KMS-11 (cell line): ENCODE results near the gene CNNM3.
A peak's percentile ranks its signal among the peaks of the same experiment; 100 is the strongest.

Source experiments
- H2AFZ ChIP-seq: fragments of 200-600 bp; sonication (generic); 2 replicates; pipeline ENCODE4 v1.6.1; 2016; ENCODE audit warnings: antibody characterized with exemption, mixed run types, low read depth
- H3K27ac ChIP-seq: fragments of 200-600 bp; sonication (generic); 2 replicates; pipeline ENCODE4 v1.6.1; 2016; ENCODE audit warnings: mild to moderate bottlenecking, mixed run types
- H3K27me3 ChIP-seq: fragments of 200-600 bp; sonication (generic); 2 replicates; pipeline ENCODE4 v1.6.1; 2017; ENCODE audit warnings: mild to moderate bottlenecking, low read depth, mixed run types, moderate library complexity; ENCODE audit not compliant: insufficient read depth
- H3K36me3 ChIP-seq: fragments of 200-600 bp; sonication (generic); 2 replicates; pipeline ENCODE4 v1.6.1; 2017; ENCODE audit warnings: mild to moderate bottlenecking, mixed run types; ENCODE audit not compliant: insufficient read depth
- H3K4me1 ChIP-seq: fragments of 200-600 bp; sonication (generic); 2 replicates; pipeline ENCODE4 v1.6.1; 2016; ENCODE audit warnings: mild to moderate bottlenecking, low read depth, mixed run types; ENCODE audit not compliant: poor library complexity, severe bottlenecking
- H3K4me2 ChIP-seq: fragments of 200-600 bp; sonication (generic); 2 replicates; pipeline ENCODE4 v1.7.0; 2016; ENCODE audit warnings: mild to moderate bottlenecking, mixed run types
- H3K4me3 ChIP-seq: fragments of 200-600 bp; sonication (generic); IDR thresholded peaks from 2 replicates; pipeline ENCODE4 v1.6.1; 2017; ENCODE audit warnings: low read depth, low read length, mixed read lengths; ENCODE audit not compliant: insufficient read depth
- H3K79me2 ChIP-seq: fragments of 200-600 bp; sonication (generic); 2 replicates; pipeline ENCODE4 v1.6.1; 2016; ENCODE audit warnings: low read depth, mixed run types; ENCODE audit not compliant: insufficient read depth
- H3K9ac ChIP-seq: fragments of 200-600 bp; sonication (generic); 2 replicates; pipeline ENCODE4 v1.6.1; 2016; ENCODE audit warnings: mild to moderate bottlenecking, mixed run types
- H4K20me1 ChIP-seq: fragments of 200-600 bp; sonication (generic); 2 replicates; pipeline ENCODE4 v1.6.1; 2016; ENCODE audit warnings: mild to moderate bottlenecking, mixed run types; ENCODE audit not compliant: insufficient read depth
- CTCF ChIP-seq: fragments of 200-600 bp; sonication (generic); conservative IDR thresholded peaks from 2 replicates; pipeline ENCODE4 v1.6.1; 2017; ENCODE audit warnings: low read depth, mild to moderate bottlenecking, antibody characterized with exemption, low read length, moderate library complexity, mixed read lengths

CNNM3 gene

GRCh38 chr2:96857667-96858372, 41.8 kb downstream of the CNNM3 start, which contains the start of gene ANKRD39:
Gene ANKRD39 (minus strand): TSS chr2:96858016. CDS start chr2:96857987, 29 bp downstream.
- peak within 1 kb of the TSS; percentile 99 for H3K27ac ChIP-seq
- peak within 1 kb of the TSS; percentile 19 for H3K4me3 ChIP-seq
- peaks cover 8% of the 10 kb centered on the region; the same call in 1 of the 2 replicates for H4K20me1 ChIP-seq
- peak within 1 kb of the TSS; percentile 47 for H2AFZ ChIP-seq
- H3K4me1 ChIP-seq, result peaks cover 40% of the 10 kb centered on the region
- peaks cover 7% of the 10 kb centered on the region; the same call in 1 of the 2 replicates for H3K36me3 ChIP-seq
- H3K79me2 ChIP-seq, result peaks cover 48% of the 10 kb centered on the region
- H3K27me3 ChIP-seq, result no peaks in the 10 kb centered on the region
- H3K4me2 ChIP-seq, result peak within 1 kb of the TSS; percentile 75
- peak; percentile 47 for TF ChIP-seq CTCF
- H3K9ac ChIP-seq, result peak within 1 kb of the TSS; percentile 99

- no peak overlapping the region for H3K4me3 ChIP-seq
- H2AFZ ChIP-seq, result no peak overlapping the region
- H4K20me1 ChIP-seq, result peaks cover 8% of the 10 kb centered on the region; the same call in 1 of the 2 replicates
- H3K4me2 ChIP-seq, result no peak overlapping the region
- no peaks in the 10 kb centered on the region for H3K27me3 ChIP-seq
- H3K9ac ChIP-seq, result no peak overlapping the region
- no peak for TF ChIP-seq CTCF
- H3K36me3 ChIP-seq, result peaks cover 2% of the 10 kb centered on the region; the same call in 1 of the 2 replicates
- peaks cover 26% of the 10 kb centered on the region for H3K4me1 ChIP-seq
- H3K79me2 ChIP-seq, result peaks cover 35% of the 10 kb centered on the region
- no peak overlapping the region for H3K27ac ChIP-seq
Observed at GRCh38 chr2:96859099-96859649, 43.1 kb downstream of the CNNM3 start.

DNA sequence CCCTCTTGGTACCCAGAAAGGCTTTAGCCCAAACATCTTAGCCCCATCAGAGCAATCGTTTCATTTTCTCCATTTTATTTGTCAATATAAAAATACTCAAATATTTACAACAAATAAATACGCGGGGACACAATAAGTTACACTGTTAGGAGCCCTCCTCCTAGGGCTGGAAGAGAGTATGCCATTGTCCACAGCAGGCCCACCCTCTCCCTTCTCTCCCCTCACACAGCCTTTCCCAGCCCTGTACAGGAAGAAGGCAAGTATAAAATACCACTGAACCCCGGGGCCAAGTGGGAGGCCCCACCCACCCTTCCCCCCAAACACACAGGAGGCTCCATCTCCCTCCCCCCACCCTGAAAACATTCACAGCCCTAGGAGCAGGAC, 43.6 kb downstream of the CNNM3 start:
- H3K27ac ChIP-seq, result no peak overlapping the region
- peaks cover 2% of the 10 kb centered on the region; the same call in 1 of the 2 replicates for H3K36me3 ChIP-seq
- peaks cover 21% of the 10 kb centered on the region for H3K4me1 ChIP-seq
- H2AFZ ChIP-seq, result no peak overlapping the region
- no peak overlapping the region for H3K9ac ChIP-seq
- peaks cover 30% of the 10 kb centered on the region for H3K79me2 ChIP-seq
- H4K20me1 ChIP-seq, result peaks cover 5% of the 10 kb centered on the region; the same call in 1 of the 2 replicates
- H3K4me2 ChIP-seq, result no peak overlapping the region
- TF ChIP-seq CTCF, result no peak
- H3K4me3 ChIP-seq, result no peak overlapping the region
- H3K27me3 ChIP-seq, result no peaks in the 10 kb centered on the region

GRCh38 chr2:96860065-96861029, 44.3 kb downstream of the CNNM3 start:
- Histone ChIP-seq H3K79me2 (peaks cover 23% of the 10 kb centered on the region), H3K4me2 (no peak overlapping the region), H3K4me1 (peaks cover 15% of the 10 kb centered on the region), H2AFZ (no peak overlapping the region), H3K36me3 (peaks cover 2% of the 10 kb centered on the region; the same call in 1 of the 2 replicates), H3K9ac (no peak overlapping the region), H4K20me1 (no peaks in the 10 kb centered on the region; the same call in 1 of the 2 replicates), H3K27ac (no peak overlapping the region), H3K4me3 (no peak overlapping the region), H3K27me3 (no peaks in the 10 kb centered on the region)
- no peak for TF ChIP-seq CTCF
